Measurements from ENCODE around the gene PCSK6.

PCSK6 gene

DNA sequence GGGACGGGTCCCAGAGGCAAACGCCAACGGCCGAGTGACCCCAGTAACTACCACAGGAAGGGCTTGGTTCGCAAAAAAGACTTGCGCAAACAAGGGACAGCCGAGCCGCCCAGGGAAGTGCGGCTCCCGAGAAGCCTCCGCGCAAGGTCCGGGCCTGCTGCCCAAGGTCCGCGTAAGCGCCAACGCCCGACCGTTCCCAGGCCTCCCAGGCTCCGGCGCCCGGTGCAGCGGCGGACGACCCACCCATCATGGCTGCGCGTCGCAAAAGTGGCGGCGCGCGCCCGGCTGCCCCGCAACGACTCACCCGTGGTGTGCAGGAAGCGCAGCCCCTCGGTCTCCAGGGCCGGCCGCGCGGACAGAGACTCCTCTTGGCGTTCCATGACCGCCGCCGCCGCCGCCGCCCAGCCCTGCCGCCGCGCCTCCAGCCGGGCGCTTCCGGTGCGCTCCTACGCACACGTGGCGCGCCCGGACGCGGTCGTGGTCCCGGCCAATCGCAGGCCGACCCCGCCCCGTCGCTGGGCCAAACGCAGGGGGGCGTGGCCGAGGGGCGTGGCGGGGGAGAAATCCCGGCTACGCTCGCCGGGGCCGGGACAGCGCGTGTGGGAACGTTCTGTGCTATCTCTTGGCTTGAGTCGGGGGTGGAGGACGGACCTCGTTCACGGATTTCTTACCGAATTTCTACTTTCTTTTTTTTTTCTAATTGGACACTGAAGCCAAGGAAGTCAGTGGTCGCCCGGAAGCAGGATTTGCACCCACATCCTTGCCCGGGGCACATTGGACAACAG, 212.3 kb downstream of the PCSK6 start, which contains the start of gene SELENOS:
TSS of gene SELENOS (minus strand) at position 448 of the 785 bp plus-strand sequence. CDS start at position 380, 68 bp downstream.
- no peak for TF ChIP-seq CTCF (IDR thresholded peaks at IDR 0.05; ENCODE audit: control insufficient read depth, insufficient read depth, low read depth, low read length, missing control alignments)
- DNase-seq (ENCODE audit: low read depth) = no peak
- H3K4me3 ChIP-seq (ENCODE audit: control insufficient read depth, low read depth, low read length) = peak within 1 kb of the TSS; percentile 58

GRCh38 chr15:101276501-101277037, 212.9 kb downstream of the PCSK6 start:
- H3K4me3 ChIP-seq (ENCODE audit: control insufficient read depth, low read depth, low read length) = peak overlapping the region; percentile 58
- TF ChIP-seq CTCF (IDR thresholded peaks at IDR 0.05; ENCODE audit: control insufficient read depth, insufficient read depth, low read depth, low read length, missing control alignments) = peak; percentile 38
- DNase-seq (ENCODE audit: low read depth) = no peak

GRCh38 chr15:101275018-101275417, 214.5 kb downstream of the PCSK6 start:
- H3K4me3 ChIP-seq (ENCODE audit: control insufficient read depth, low read depth, low read length) = no peak overlapping the region
- DNase-seq (ENCODE audit: low read depth) = no peak
- TF ChIP-seq CTCF (IDR thresholded peaks at IDR 0.05; ENCODE audit: control insufficient read depth, insufficient read depth, low read depth, low read length, missing control alignments) = no peak

- no peak for TF ChIP-seq CTCF (IDR thresholded peaks at IDR 0.05; ENCODE audit: control insufficient read depth, insufficient read depth, low read depth, low read length, missing control alignments)
- no peak overlapping the region for H3K4me3 ChIP-seq (ENCODE audit: control insufficient read depth, low read depth, low read length)
- no peak for DNase-seq (ENCODE audit: low read depth)
These were observed 216.0 kb downstream of the PCSK6 start for GRCh38 chr15:101273534-101273933.

DNA sequence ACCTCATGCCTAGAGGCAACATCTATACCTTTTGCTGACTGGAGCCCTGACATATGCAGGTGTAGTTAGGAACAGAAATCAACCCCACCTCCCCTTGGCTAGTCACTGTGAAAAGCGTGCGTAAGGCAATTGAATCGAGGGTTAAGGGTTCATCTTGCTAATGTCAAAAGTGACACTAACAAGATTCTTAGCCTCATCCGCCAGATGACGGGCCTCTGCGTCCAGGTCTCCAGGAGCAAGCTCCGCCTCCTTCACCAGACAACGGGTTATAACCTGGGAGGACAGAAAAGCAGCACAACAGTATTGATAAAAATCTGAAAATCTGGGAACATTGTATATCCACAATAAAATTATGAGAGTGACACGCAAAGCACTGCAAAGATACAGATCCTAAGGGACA, 216.9 kb downstream of the PCSK6 start:
- no peak for DNase-seq (ENCODE audit: low read depth)
- no peak overlapping the region for H3K4me3 ChIP-seq (ENCODE audit: control insufficient read depth, low read depth, low read length)
- no peak for TF ChIP-seq CTCF (IDR thresholded peaks at IDR 0.05; ENCODE audit: control insufficient read depth, insufficient read depth, low read depth, low read length, missing control alignments)

DNA sequence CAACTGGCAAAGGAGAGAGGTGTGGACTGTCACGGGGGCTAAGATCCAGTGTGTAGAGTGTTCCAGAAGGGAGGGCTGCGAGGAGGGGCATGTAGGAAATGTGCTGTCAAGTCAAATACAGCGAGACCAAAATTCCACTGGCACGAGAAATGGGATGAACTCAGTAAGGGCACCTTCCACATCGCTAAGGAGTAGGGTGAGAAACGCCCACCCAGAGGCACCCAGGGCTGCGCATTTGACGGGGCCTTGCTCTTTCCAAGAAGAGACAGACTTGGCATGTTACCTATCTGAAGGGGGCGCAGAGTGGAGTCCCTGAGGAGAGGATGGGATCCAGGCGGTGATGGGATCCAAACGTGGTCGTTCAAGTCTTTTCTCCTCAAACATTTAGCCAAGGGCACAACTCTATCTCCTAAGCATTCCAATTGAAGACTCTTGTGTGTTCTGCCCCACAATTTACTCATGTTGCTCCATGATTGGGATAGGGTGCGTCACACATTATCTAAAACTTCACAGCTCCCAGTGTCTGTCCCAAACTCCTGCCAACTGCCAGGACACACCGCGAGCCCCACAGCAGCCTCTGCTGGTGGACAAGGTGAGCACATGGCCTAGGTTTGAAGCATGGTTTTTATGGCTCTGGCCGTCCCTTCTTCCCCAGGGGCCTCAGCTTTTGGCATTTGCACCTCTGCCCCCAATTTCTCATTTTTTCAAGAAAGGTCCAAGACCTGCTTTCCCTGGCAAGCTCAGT, 219.9 kb downstream of the PCSK6 start:
- TF ChIP-seq CTCF (IDR thresholded peaks at IDR 0.05; ENCODE audit: control insufficient read depth, insufficient read depth, low read depth, low read length, missing control alignments) = peak; percentile 21
- no peak for DNase-seq (ENCODE audit: low read depth)
- no peak overlapping the region for H3K4me3 ChIP-seq (ENCODE audit: control insufficient read depth, low read depth, low read length)
